Measurements from ENCODE around the gene MAP7D2.
A peak's percentile ranks its signal among the peaks of the same experiment; 100 is the strongest.
"Not testable (repeated sequence)": the region's sequence is repeated elsewhere in the genome, so short reads cannot be mapped to it uniquely, and the experiment has no call there.

MAP7D2 gene

GRCh38 chrX:20116577-20117240, at the start of gene MAP7D2:
TSS of gene MAP7D2 (minus strand) at chrX:20116907. CDS start at chrX:20116879, 28 bp downstream.
- DNase-seq, result no peak

- DNase-seq, result not testable (repeated sequence)
Observed at GRCh38 chrX:20162516-20162915, 45.8 kb upstream of the MAP7D2 start.

GRCh38 chrX:20159797-20160385, 43.2 kb upstream of the MAP7D2 start:
- no peak for DNase-seq

GRCh38 chrX:20151689-20152088, 35.0 kb upstream of the MAP7D2 start:
- no peak for DNase-seq

GRCh38 chrX:20149326-20149725, 32.6 kb upstream of the MAP7D2 start:
- no peak for DNase-seq

- DNase-seq, result no peak
Observed at GRCh38 chrX:20147561-20147960, 30.9 kb upstream of the MAP7D2 start.

GRCh38 chrX:20144491-20144890, 27.8 kb upstream of the MAP7D2 start:
- DNase-seq, result no peak

GRCh38 chrX:20143561-20143960, 26.9 kb upstream of the MAP7D2 start:
- no peak for DNase-seq

- no peak for DNase-seq
Observed at GRCh38 chrX:20143111-20143510, 26.4 kb upstream of the MAP7D2 start.

- peak; percentile 96 for DNase-seq
Observed at GRCh38 chrX:20141281-20142220, 24.8 kb upstream of the MAP7D2 start, which contains the start of gene EIF1AX. TSS of gene EIF1AX (minus strand) at chrX:20141838. CDS start at chrX:20141640, 198 bp downstream.

- DNase-seq, result peak; percentile 2
Observed at GRCh38 chrX:20140420-20140819, 23.7 kb upstream of the MAP7D2 start.

GRCh38 chrX:20139966-20140365, 23.3 kb upstream of the MAP7D2 start:
- no peak for DNase-seq

- DNase-seq, result no peak
Observed at GRCh38 chrX:20135944-20136343, 19.2 kb upstream of the MAP7D2 start.

- no peak for DNase-seq
Observed at GRCh38 chrX:20132666-20133065, 16.0 kb upstream of the MAP7D2 start.

- DNase-seq, result no peak
Observed at GRCh38 chrX:20130357-20130756, 13.7 kb upstream of the MAP7D2 start.

- no peak for DNase-seq
Observed at GRCh38 chrX:20129547-20129946, 12.8 kb upstream of the MAP7D2 start.

GRCh38 chrX:20128670-20129069, 12.0 kb upstream of the MAP7D2 start:
- DNase-seq, result no peak

- DNase-seq, result peak; percentile 9
Observed at GRCh38 chrX:20127440-20127839, 10.7 kb upstream of the MAP7D2 start.

- not testable (repeated sequence) for DNase-seq
Observed at GRCh38 chrX:20126833-20127232, 10.1 kb upstream of the MAP7D2 start.

GRCh38 chrX:20124964-20125363, 8.3 kb upstream of the MAP7D2 start:
- no peak for DNase-seq

GRCh38 chrX:20118065-20118824, 1.5 kb upstream of the MAP7D2 start:
- no peak for DNase-seq

- no peak for DNase-seq
Observed at GRCh38 chrX:20116087-20116576, 575 bp downstream of the MAP7D2 start.

All from CD4-positive, alpha-beta T cell treated with Interleukin-12 subunit alpha and Interleukin-12 subunit beta, for 1 hour (primary cell).